DOHH2 (cell line): ENCODE measurements around the gene PXMP2.

Source experiments
- CTCF ChIP-seq: fragments of 200-600 bp; sonication (generic); IDR thresholded peaks from one replicate; pipeline ENCODE4 v1.5.1; 2014; ENCODE audit warnings: antibody characterized with exemption, mild to moderate bottlenecking, low read depth, low read length; ENCODE audit not compliant: poor library complexity, severe bottlenecking
- EZH2phosphoT487 ChIP-seq: fragments of 200-600 bp; sonication (generic); IDR thresholded peaks from 2 replicates; pipeline ENCODE4 v1.6.1; 2017; ENCODE audit warnings: borderline replicate concordance, mild to moderate bottlenecking, antibody characterized with exemption, low read length, moderate library complexity, mixed read lengths

DNA sequence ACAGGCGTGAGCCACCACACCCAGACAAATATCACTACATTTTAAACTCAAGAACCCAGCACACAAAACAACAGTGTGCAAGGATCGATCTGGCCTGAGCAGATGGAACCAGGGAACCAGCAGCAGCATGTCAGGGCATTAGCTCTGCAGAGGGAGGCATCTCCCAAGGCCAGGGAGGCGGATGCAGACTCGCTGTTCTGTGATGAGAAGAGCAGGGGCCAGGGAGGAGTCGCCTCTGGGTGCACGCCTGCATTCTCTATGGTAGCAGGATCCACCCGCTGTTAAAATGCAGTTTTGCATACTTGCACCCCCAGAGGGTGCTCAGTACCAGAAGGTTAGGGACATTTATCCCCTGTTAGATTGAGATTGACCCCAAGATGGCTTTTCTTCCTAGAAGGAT lies 41.1 kb downstream of the PXMP2 start:
- TF ChIP-seq EZH2phosphoT487 (no peak), CTCF (no peak)
